CD14-positive monocyte (primary cell): ENCODE data around the gene TARS3. TPM values are rescaled to one million over a fixed set of nuclear protein-coding genes. Genes with fewer than 3 reads are reported as not detected.

ENCODE experiments used
- DNase-seq, 3 donors: peaks; one replicate each; pipeline ENCODE4 v3.0.0-alpha.2; 2011 to 2022
- H2AFZ ChIP-seq: 2 replicates; pipeline ENCODE4 v1.6.0; 2012; ENCODE audit warnings: mild to moderate bottlenecking, low read depth, low read length, inconsistent platforms; ENCODE audit not compliant: insufficient read depth, poor library complexity, severe bottlenecking
- H3K27ac ChIP-seq, 2 donors: 1 replicate in 1 of 2; 2 replicates in 1 of 2; pipeline ENCODE4 v1.5.1; 2012 to 2013; ENCODE audit warnings: low read length in 2 of 2, control low read depth in 1 of 2, inconsistent platforms in 1 of 2, low read depth in 1 of 2, mild to moderate bottlenecking in 1 of 2
- H3K27me3 ChIP-seq, 2 donors: one replicate each; pipeline versions ENCODE4 v1.6.0 to v1.6.1; 2011 to 2013; ENCODE audit warnings: low read length in 2 of 2; ENCODE audit not compliant: control insufficient read depth in 2 of 2, insufficient read depth in 2 of 2
- H3K36me3 ChIP-seq, 2 donors: replicated peaks in 1 of 2; 1 replicate in 1 of 2; 2 replicates in 1 of 2; pipeline versions ENCODE4 v1.5.1 to v1.6.1; 2012 to 2013; ENCODE audit warnings: low read length in 2 of 2, control low read depth in 1 of 2, inconsistent platforms in 1 of 2, mild to moderate bottlenecking in 1 of 2; ENCODE audit not compliant: insufficient read depth in 2 of 2, control insufficient read depth in 1 of 2
- H3K4me1 ChIP-seq, 2 donors: 1 replicate in 1 of 2; 2 replicates in 1 of 2; pipeline versions ENCODE4 v1.5.1 to v1.6.1; 2012 to 2013; ENCODE audit warnings: low read length in 2 of 2, control low read depth in 1 of 2, inconsistent platforms in 1 of 2, mild to moderate bottlenecking in 1 of 2, moderate library complexity in 1 of 2; ENCODE audit not compliant: insufficient read depth in 2 of 2, control insufficient read depth in 1 of 2
- H3K4me2 ChIP-seq: replicated peaks from 2 replicates; pipeline ENCODE3; 2012; ENCODE audit warnings: low read length, moderate library complexity, mild to moderate bottlenecking; ENCODE audit not compliant: poor library complexity, severe bottlenecking; ENCODE audit errors: extremely low read depth
- H3K4me3 ChIP-seq, 3 experiments: fragments of 200-600 bp in 1 of 3; sonication (generic) in 1 of 3; replicated peaks in 1 of 3; 1 replicate in 2 of 3; 2 replicates in 1 of 3; pipeline ENCODE4 v1.5.1; 2011 to 2013; ENCODE audit warnings: low read length in 3 of 3, mild to moderate bottlenecking in 3 of 3, control low read depth in 2 of 3, low read depth in 2 of 3, inconsistent platforms in 1 of 3, moderate library complexity in 1 of 3
- H3K79me2 ChIP-seq: 2 replicates; pipeline ENCODE4 v1.6.0; 2012; ENCODE audit warnings: mild to moderate bottlenecking, control low read depth, inconsistent platforms, low read length, moderate library complexity; ENCODE audit not compliant: insufficient read depth
- H3K9ac ChIP-seq: 2 replicates; pipeline ENCODE4 v1.6.0; 2017; ENCODE audit warnings: low read length, mild to moderate bottlenecking; ENCODE audit not compliant: insufficient read depth, poor library complexity, severe bottlenecking
- H3K9me3 ChIP-seq, 2 donors: replicated peaks in 1 of 2; 1 replicate in 1 of 2; 2 replicates in 1 of 2; pipeline versions ENCODE4 v1.5.1 to v1.6.1; 2012 to 2013; ENCODE audit warnings: low read length in 2 of 2, control low read depth in 1 of 2; ENCODE audit not compliant: control insufficient read depth in 1 of 2, insufficient read depth in 1 of 2
- H4K20me1 ChIP-seq: 2 replicates; pipeline ENCODE4 v1.6.0; 2012; ENCODE audit warnings: mild to moderate bottlenecking, low read length, control low read depth, moderate library complexity; ENCODE audit not compliant: insufficient read depth
- H3K27ac Mint-ChIP-seq, 7 donors: one replicate each; pipeline ENCODE4 v1.8.0; 2020; ENCODE audit warnings: mild to moderate bottlenecking in 7 of 7, mixed read lengths in 7 of 7, moderate library complexity in 6 of 7, inconsistent platforms in 2 of 7
- H3K27me3 Mint-ChIP-seq, 3 donors: one replicate each; pipeline ENCODE4 v1.8.0; 2021 to 2022; ENCODE audit warnings: low read depth in 3 of 3, mild to moderate bottlenecking in 3 of 3, mixed read lengths in 3 of 3, moderate library complexity in 3 of 3, inconsistent platforms in 1 of 3
- H3K36me3 Mint-ChIP-seq, 2 donors: one replicate each; pipeline ENCODE4 v1.8.0; 2020; ENCODE audit warnings: mixed read lengths in 2 of 2, inconsistent platforms in 1 of 2, mild to moderate bottlenecking in 1 of 2
- H3K4me1 Mint-ChIP-seq: one replicate; pipeline ENCODE4 v1.8.0; 2020; ENCODE audit warnings: mild to moderate bottlenecking, mixed read lengths
- H3K4me3 Mint-ChIP-seq, 2 donors: one replicate each; pipeline ENCODE4 v1.8.0; 2020; ENCODE audit warnings: mild to moderate bottlenecking in 2 of 2, mixed read lengths in 2 of 2, moderate library complexity in 1 of 2
- H3K9me3 Mint-ChIP-seq, 7 donors: one replicate each; pipeline ENCODE4 v1.8.0; 2020 to 2022; ENCODE audit warnings: mixed read lengths in 7 of 7, mild to moderate bottlenecking in 6 of 7, moderate library complexity in 6 of 7, inconsistent platforms in 2 of 7
- CTCF ChIP-seq: fragments of 200-600 bp; IDR thresholded peaks from one replicate; pipeline ENCODE4 v1.8.0; 2022; ENCODE audit warnings: antibody characterized with exemption, mild to moderate bottlenecking
- WGBS: methylation state at CpG from one replicate; pipeline ENCODE4 v1.1.5; 2013; ENCODE audit warnings: missing lambda C conversion rate; ENCODE audit not compliant: insufficient coverage; 5-methylcytosine and 5-hydroxymethylcytosine counted together
- intact Hi-C, 2 donors: fragments of 100-400 bp; cut with micrococcal nuclease; formaldehyde crosslinking; loops; one replicate each; pipeline versions ENCODE4 v1.15.0 to v1.15.1; 2023
- polyA plus RNA-seq, 3 donors: library from polyadenylated mRNA; depleted of rRNA in 1 of 3; unstranded in 2 of 3; stranded (reverse) in 1 of 3; fragments of 300-500 nt in 2 of 3; fragments of >200 nt in 1 of 3; fragmentation: Illumina TruSeq in 2 of 3; gene quantifications; 1 replicate in 2 of 3; 2 replicates in 1 of 3; pipeline ENCODE4 v1.2.3, GENCODE V29; 2012 to 2021

The TARS3 gene
- polyA plus RNA-seq, 3 donors, result 1.3 to 2.4 (median 1.8) TPM

- Histone ChIP-seq H3K9me3 (no peaks in the 10 kb centered on the region), H3K4me1 (no peaks in the 10 kb centered on the region), H3K4me3 (no peak overlapping the region), H3K9ac (no peak overlapping the region), H3K27me3 (no peaks in the 10 kb centered on the region), H3K27ac (no peak overlapping the region), H2AFZ (no peak overlapping the region), H3K36me3 (peaks cover 3 to 45% of the 10 kb centered on the region in 2 donors), H4K20me1 (no peaks in the 10 kb centered on the region), H3K79me2 (no peaks in the 10 kb centered on the region), H3K4me2 (no peak overlapping the region)
- peaks cover 41 to 47% of the 10 kb centered on the region in 2 donors for H3K36me3 Mint-ChIP-seq
- no peak overlapping the region for H3K27ac Mint-ChIP-seq
- intact Hi-C loops, result no loop called here
- peaks cover 0 to 2% (median 0%) of the 10 kb centered on the region in 7 donors for H3K9me3 Mint-ChIP-seq
- no peaks in the 10 kb centered on the region for H3K27me3 Mint-ChIP-seq
- no peak overlapping the region for H3K4me3 Mint-ChIP-seq
- TF ChIP-seq CTCF, result no peak
- no CpG with 5 or more reads among the region's 1 CpG for WGBS
- no peaks in the 10 kb centered on the region for H3K4me1 Mint-ChIP-seq
- no peak for DNase-seq
Observed at GRCh38 chr15:101696829-101697228, 27.4 kb downstream of the TARS3 start.

GRCh38 chr15:101694261-101694660 is 30.0 kb downstream of the TARS3 start:
- Histone ChIP-seq H2AFZ (no peak overlapping the region), H3K27me3 (no peaks in the 10 kb centered on the region), H3K9ac (no peak overlapping the region), H3K79me2 (no peaks in the 10 kb centered on the region), H3K4me1 (no peaks in the 10 kb centered on the region), H4K20me1 (no peaks in the 10 kb centered on the region), H3K9me3 (no peaks in the 10 kb centered on the region), H3K36me3 (peaks cover 0 to 21% of the 10 kb centered on the region in 2 donors), H3K27ac (no peak overlapping the region), H3K4me3 (no peak overlapping the region), H3K4me2 (no peak overlapping the region)
- Mint-ChIP-seq H3K27me3 (no peaks in the 10 kb centered on the region), H3K9me3 (peaks cover 0 to 2% (median 0%) of the 10 kb centered on the region in 7 donors), H3K4me1 (no peaks in the 10 kb centered on the region), H3K27ac (no peak overlapping the region), H3K4me3 (no peak overlapping the region), H3K36me3 (peaks cover 21 to 32% of the 10 kb centered on the region in 2 donors)
- DNase-seq, result no peak
- WGBS, result 100% methylated on average over 1 of the region's 2 CpGs
- intact Hi-C loops, result no loop called here
- TF ChIP-seq CTCF, result no peak
